Measurements from ENCODE around the gene REC114. TPM values are rescaled to one million over a fixed set of nuclear protein-coding genes. Genes with fewer than 3 reads are reported as not detected.

Gene REC114
- total and polyA plus RNA-seq, 2 donors (not counting 3 experiments of a cell fraction or from before 2014, with no cell fraction given): not detected

- Histone ChIP-seq H3K4me2 (ENCODE audit: insufficient read depth, low read length) (no peak overlapping the region), H3K9me3 (replicated peaks; ENCODE audit: control insufficient read depth, insufficient read depth, low read length) (no peaks in the 10 kb centered on the region), H3K9ac (replicated peaks; ENCODE audit: extremely low read depth, insufficient read depth, low read length) (no peak overlapping the region), H4K20me1 (replicated peaks; ENCODE audit: control insufficient read depth, extremely low read depth, insufficient read depth, low read length) (no peaks in the 10 kb centered on the region), H3K27ac (ENCODE audit: insufficient read depth, low read depth, low read length) (no peak overlapping the region), H3K4me3 (replicated peaks in 1 of 3; ENCODE audit: insufficient read depth in 1 of 3, low read depth in 1 of 3, low read length in 3 of 3) (no peak overlapping the region), H3K36me3 (ENCODE audit: control insufficient read depth in 2 of 2, extremely low read depth in 1 of 2, insufficient read depth in 2 of 2, low read length in 2 of 2) (no peaks in the 10 kb centered on the region), H3K79me2 (ENCODE audit: control insufficient read depth, insufficient read depth, low read length) (no peaks in the 10 kb centered on the region), H3K27me3 (ENCODE audit: control insufficient read depth in 2 of 2, insufficient read depth in 2 of 2, low read length in 2 of 2) (no peaks in the 10 kb centered on the region), H3K9me1 (replicated peaks; ENCODE audit: control insufficient read depth, extremely low read depth, insufficient read depth, low read length) (no peaks in the 10 kb centered on the region), H2AFZ (ENCODE audit: low read depth, low read length) (no peak overlapping the region), H3K4me1 (ENCODE audit: control insufficient read depth, extremely low read depth, insufficient read depth, low read length) (no peaks in the 10 kb centered on the region)
- no TSS peak for BruUV-seq (replicated peaks)
- dilution Hi-C loops (cut with MboI; ENCODE audit: extremely low pct_ligation_motif_present, low sequenced_read_pairs) (no loop called here), intact Hi-C loops (cut with micrococcal nuclease) (no loop called here)
- POLR2A ChIA-PET: no interaction called here
- FAIRE-seq: no peak
- CTCF ChIA-PET: no interaction called here
- DNase-seq (ENCODE audit: low read depth, low spot score): no peak
- TF ChIP-seq FOS (IDR thresholded peaks at IDR 0.05; ENCODE audit: borderline replicate concordance, insufficient read depth, low read length) (no peak), POLR2AphosphoS5 (IDR thresholded peaks at IDR 0.05; ENCODE audit: insufficient read depth, low read depth, low read length) (no peak), MAX (IDR thresholded peaks at IDR 0.05; ENCODE audit: insufficient read depth, insufficient read length) (no peak), CTCF (IDR thresholded peaks at IDR 0.05; ENCODE audit: extremely low read depth in 1 of 2, insufficient read depth in 1 of 2, low read depth in 1 of 2, low read length in 2 of 2) (no peak), MYC (IDR thresholded peaks at IDR 0.05; ENCODE audit: low read depth, low read length) (no peak), EZH2 (IDR thresholded peaks at IDR 0.05; ENCODE audit: borderline replicate concordance, low read depth, low read length, severe bottlenecking) (no peak), GATA2 (IDR thresholded peaks at IDR 0.05; ENCODE audit: insufficient read depth, insufficient read length, low read depth, low read length) (no peak), POLR2A (IDR thresholded peaks at IDR 0.05; ENCODE audit: low read depth, low read length) (no peak), JUN (IDR thresholded peaks at IDR 0.05; ENCODE audit: borderline replicate concordance, insufficient read depth, insufficient read length, low read depth) (no peak)
These were observed 48.2 kb upstream of the REC114 start for GRCh38 chr15:73394782-73395181.
